Globus pallidus (tissue), 1 donor: ENCODE results near the gene RPL37.
"Not testable (repeated sequence)": the region's sequence is repeated elsewhere in the genome, so short reads cannot be mapped to it uniquely, and the experiment has no call there.

Experiments used
- DNase-seq: peaks from one replicate; pipeline ENCODE4 v3.0.0-alpha.2; 2015; ENCODE audit warnings: low spot score

RPL37 gene

GRCh38 chr5:40834849-40835787 is at the start of gene RPL37:
RPL37 (minus strand) TSS chr5:40835222; CDS start chr5:40835185, 37 bp downstream.
- DNase-seq, result peak; percentile 96

- not testable (repeated sequence) for DNase-seq
Measured at GRCh38 chr5:40883051-40883450, 48.0 kb upstream of the RPL37 start.

GRCh38 chr5:40882291-40882690 is 47.3 kb upstream of the RPL37 start:
- no peak for DNase-seq

GRCh38 chr5:40879163-40879942 is 44.3 kb upstream of the RPL37 start:
- DNase-seq, result peak; percentile 18

GRCh38 chr5:40877371-40877988 is 42.5 kb upstream of the RPL37 start:
- no peak for DNase-seq

- no peak for DNase-seq
Measured at GRCh38 chr5:40875958-40876357, 40.9 kb upstream of the RPL37 start.

GRCh38 chr5:40873286-40873880 is 38.4 kb upstream of the RPL37 start:
- DNase-seq, result no peak

GRCh38 chr5:40872253-40872652 is 37.2 kb upstream of the RPL37 start:
- not testable (repeated sequence) for DNase-seq

GRCh38 chr5:40871177-40871576 is 36.2 kb upstream of the RPL37 start:
- no peak for DNase-seq

- no peak for DNase-seq
Measured at GRCh38 chr5:40869384-40869783, 34.4 kb upstream of the RPL37 start.

- no peak for DNase-seq
Measured at GRCh38 chr5:40866844-40867243, 31.8 kb upstream of the RPL37 start.

- not testable (repeated sequence) for DNase-seq
Measured at GRCh38 chr5:40865004-40865403, 30.0 kb upstream of the RPL37 start.

- no peak for DNase-seq
Measured at GRCh38 chr5:40860711-40861110, 25.7 kb upstream of the RPL37 start.

GRCh38 chr5:40853632-40854192 is 18.7 kb upstream of the RPL37 start:
- DNase-seq, result no peak

- DNase-seq, result no peak
Measured at GRCh38 chr5:40847525-40847924, 12.5 kb upstream of the RPL37 start.

- DNase-seq, result no peak
Measured at GRCh38 chr5:40846371-40846770, 11.3 kb upstream of the RPL37 start.

- DNase-seq, result no peak
Measured at GRCh38 chr5:40844565-40844964, 9.5 kb upstream of the RPL37 start.

- DNase-seq, result no peak
Measured at GRCh38 chr5:40842351-40842750, 7.3 kb upstream of the RPL37 start.

GRCh38 chr5:40841068-40841805 is 6.2 kb upstream of the RPL37 start, which contains the start of gene CARD6:
CARD6 (plus strand) TSS chr5:40841367; CDS start chr5:40841383, 16 bp downstream.
- peak; percentile 18 for DNase-seq

- no peak for DNase-seq
Measured at GRCh38 chr5:40838086-40838485, 3.1 kb upstream of the RPL37 start.

GRCh38 chr5:40834391-40834848 is 602 bp downstream of the RPL37 start:
- no peak for DNase-seq
